Esophagus squamous epithelium (tissue), 4 donors: ENCODE results near the gene COL26A1.

ENCODE experiments used
- CTCF ChIP-seq, 6 experiments: fragments of 450-650 bp in 4 of 6; fragments of 200-600 bp in 2 of 6; sonication (generic) in 2 of 6; IDR thresholded peaks; one replicate each; pipeline ENCODE4 v1.5.1; 2016 to 2019; ENCODE audit warnings: antibody characterized with exemption in 6 of 6, mild to moderate bottlenecking in 4 of 6, moderate library complexity in 4 of 6
- POLR2A ChIP-seq, 4 donors: fragments of 450-650 bp; IDR thresholded peaks; one replicate each; pipeline ENCODE4 v1.6.1; 2017; ENCODE audit warnings: antibody characterized with exemption in 4 of 4, mild to moderate bottlenecking in 4 of 4, moderate library complexity in 3 of 4

- TF ChIP-seq CTCF (IDR thresholded peaks at IDR 0.05): no peak
- TF ChIP-seq POLR2A (IDR thresholded peaks at IDR 0.05): no peak
These were observed 108.2 kb downstream of the COL26A1 start for GRCh38 chr7:101470668-101471487.
